HG03196 (cell line): ENCODE data around the gene ISL2.

ENCODE experiments used
- ATAC-seq: cut with Tn5 transposase; IDR thresholded peaks from one replicate; pipeline ENCODE4 v1.9.1; 2021; ENCODE audit not compliant: unreplicated experiment

The ISL2 gene

DNA sequence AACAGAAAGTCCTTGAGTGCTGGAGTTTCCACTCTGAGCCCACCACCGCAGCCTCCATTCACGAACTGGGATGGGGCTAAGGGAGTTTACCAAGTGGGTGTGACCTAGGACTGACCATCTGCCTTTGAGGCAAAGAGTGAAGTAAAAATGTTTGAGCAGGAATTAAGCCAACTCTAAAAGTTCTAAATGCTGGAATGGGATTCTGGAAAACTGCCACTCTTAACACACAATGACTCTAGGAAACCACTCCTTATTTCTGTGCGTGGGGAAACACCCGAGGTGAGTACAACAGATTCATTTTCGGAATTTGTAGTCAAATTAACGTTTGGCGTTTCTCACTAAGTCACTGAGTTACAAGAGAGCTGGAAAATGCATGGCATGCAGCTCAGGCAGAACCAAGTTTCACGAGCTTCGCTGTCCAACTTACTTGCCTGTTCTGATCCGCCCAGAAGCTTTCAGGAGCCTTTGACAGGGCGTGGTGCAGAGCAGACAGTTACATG lies 31.6 kb downstream of the ISL2 start:
- no peak for ATAC-seq

DNA sequence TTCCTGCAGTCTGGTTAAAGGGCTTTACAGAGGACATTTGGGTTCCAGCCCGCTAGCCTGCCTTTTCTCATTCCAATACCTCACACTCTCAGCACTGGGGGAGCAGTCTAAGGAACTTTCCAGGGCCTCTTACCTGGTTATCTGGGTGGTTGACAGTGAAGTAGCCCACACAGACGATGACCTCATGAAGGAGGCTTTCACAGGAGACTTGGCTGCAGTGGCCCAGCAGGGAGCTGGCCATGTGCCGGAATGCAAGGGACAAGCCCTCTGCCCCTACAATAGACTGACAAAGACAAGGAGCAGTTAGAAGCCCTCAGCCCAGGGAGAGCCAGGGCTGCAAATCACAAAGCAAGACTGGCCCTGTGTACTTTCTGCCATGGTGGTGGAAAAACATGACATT lies 39.5 kb downstream of the ISL2 start:
- ATAC-seq = no peak

DNA sequence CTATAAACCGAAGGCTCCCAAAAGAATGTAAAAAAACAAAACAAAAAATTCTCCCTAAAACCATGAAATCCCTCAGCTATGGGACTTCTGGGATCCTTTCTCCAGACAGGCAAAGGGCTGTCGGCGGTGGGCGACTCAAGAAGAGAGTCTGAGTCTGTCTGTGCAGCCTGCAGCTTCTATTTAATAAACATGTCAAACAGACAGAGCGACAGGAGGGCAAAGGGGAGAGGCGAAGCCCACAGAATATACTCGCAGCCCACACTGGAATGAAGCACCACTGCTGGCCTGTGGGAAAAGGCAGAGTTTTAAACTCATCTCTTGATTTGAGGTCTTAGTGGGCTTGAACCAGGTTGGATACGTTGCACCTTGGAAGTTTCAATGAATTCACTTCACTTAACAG lies 40.2 kb downstream of the ISL2 start:
- ATAC-seq = no peak

DNA sequence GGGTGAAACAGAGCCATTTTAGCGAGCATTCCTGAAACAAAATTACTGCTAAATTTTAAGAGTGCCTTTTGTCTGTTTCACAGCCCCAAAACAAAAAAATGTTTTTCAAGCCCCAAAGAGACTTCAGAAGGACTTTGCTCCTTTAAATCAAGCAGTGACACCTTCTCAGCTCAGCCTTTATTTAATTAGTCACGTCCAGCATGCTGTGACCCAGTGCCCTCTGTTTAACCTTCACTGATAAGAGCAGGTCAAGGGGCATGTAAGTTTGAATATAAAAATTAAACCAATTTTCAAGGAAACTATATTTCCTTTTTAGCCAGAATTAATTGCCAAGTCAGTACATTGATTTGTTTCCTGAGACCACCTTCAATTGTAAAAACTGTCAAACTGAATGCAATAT lies 40.6 kb downstream of the ISL2 start:
- no peak for ATAC-seq

DNA sequence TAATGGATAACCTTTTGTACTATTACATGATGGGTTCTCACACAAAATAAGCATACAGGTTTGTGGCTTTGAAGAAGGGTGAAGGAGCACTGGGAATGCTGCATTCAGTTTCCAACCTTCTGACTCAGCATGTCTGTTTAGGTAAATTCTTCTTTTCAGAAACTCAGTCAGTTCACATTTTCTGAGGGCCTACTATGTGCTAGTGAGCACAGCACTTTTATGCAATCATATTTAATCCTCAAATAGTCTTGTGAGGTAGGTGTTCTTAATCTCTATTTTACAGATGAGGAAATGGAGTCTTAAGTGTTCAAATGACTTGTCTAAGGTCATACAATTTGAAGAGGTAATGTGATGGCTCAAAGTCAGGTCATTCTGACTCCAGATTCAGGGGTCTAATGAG lies 41.2 kb downstream of the ISL2 start:
- no peak for ATAC-seq

DNA sequence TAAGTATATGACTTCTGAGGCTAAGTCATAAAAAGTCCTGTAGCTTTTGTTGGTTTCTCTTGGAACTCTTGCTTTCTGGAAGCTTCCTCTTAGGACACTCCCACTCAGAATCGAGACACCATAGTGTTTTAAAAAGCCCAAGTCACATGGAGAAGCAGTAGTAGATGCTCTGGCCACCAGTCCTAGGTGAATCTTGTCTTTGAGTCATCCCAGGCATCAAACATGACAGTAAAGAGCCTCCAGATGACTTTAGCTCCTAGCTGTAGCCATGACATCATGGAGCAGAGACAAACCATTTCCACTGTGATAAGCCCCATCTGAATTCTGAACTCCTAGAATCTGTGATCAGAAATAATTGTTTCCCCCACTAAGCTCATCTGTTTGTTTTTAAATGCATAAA lies 42.1 kb downstream of the ISL2 start:
- no peak for ATAC-seq

DNA sequence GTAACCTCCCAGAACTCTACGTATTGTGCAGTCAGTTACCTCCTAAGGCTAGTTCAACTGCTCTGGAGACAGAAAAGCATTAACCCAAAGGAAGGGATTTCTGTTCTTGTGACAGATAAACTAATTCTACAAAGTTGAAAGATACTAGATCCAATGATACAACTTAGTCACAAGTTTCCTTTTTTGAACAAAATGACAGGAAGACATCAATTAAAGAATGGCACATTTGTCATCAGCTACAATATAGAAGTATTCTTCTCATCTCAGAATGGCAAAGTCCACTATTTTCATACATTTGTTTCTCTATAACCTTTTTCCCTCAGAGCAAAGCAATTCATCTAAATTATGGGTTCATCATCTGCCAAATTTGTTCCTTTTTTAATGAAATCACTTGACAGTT lies 43.7 kb downstream of the ISL2 start:
- no peak for ATAC-seq

DNA sequence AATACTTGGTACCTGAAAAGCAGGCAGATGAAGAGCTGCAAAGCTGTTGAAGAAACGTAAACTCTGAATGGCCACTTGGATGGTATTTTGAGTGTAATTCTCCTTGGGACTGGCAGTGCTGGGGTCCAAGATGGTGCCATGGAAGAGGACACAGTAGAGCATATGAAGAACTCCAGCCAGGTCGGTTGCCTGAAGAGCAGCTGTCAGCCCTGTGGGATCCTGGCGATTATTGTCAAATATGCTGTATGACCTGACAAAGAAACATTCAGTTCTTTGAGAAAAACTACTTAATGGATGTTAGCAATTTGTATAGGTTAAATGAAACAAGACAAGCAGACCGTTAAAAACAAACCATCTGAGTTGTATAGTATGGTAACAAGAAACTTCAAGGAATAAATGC lies 44.8 kb downstream of the ISL2 start:
- no peak for ATAC-seq

DNA sequence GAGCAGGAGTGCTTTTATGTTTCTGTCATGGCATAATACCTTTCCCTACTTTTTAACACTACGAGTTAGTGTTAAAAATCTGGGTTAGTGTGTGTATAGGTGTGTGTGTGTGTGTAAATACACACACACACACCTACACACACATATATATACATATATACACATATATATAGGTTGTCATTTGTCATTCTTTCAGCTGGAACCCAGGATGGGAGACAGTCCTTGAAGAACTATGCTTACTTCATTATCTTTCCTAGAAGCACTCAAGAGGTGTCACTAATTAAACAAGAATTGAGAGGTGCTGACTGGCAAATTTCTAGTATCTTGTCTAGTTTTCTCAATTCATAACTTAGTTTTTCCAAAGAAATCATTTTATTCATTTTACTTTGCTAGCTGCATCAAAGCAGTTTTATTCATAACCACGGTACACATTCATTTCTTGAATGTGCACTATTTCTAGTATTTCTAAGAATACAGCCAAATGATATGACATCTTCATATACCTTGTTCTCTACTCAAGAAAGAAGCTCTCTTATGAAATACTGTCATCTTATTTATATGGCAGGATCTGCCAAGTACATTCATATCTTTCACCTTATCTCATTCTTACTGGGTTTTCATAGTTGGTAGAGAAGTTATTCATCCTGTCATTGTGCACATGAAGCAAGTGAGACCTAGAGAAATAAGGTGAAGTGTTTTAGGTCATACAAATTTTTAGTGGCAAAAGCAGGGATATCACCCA lies 46.6 kb downstream of the ISL2 start:
- ATAC-seq = no peak

DNA sequence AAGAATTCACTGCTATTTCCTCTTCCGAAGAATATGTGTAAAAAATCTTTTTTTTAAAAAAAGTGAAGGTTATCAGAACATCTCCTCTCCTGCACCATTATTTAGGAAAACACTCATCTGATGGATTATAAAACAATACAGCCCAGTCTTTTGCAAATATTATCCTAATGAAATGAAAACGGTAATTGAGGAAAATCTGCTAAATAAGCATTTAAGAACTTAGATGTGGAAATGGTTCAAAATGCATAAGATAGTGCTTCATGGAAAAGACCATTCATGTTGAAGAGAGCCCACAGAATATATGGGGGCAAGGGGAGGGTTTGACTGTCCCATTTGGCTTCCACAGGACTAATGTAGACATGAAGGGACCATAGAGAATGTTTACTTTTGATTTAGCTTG lies 47.8 kb downstream of the ISL2 start:
- ATAC-seq = no peak

DNA sequence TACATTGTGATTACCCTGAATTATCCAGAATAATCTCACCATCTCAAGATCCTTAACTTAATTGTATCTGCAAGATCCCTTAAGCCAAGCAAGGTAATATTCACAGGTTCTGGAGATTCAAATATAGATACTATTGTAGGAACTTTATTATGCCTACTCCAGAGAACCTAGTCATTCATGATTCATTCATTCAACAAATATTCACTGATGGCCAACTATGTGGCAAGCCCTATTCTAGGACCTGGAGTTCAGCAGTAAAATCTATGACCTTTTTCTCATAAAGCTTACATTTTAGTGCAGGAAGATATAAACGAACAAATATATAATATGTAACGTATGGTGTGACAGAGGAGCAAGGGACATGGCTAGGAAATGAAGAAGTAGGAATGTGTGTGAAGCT lies 49.6 kb downstream of the ISL2 start:
- no peak for ATAC-seq

DNA sequence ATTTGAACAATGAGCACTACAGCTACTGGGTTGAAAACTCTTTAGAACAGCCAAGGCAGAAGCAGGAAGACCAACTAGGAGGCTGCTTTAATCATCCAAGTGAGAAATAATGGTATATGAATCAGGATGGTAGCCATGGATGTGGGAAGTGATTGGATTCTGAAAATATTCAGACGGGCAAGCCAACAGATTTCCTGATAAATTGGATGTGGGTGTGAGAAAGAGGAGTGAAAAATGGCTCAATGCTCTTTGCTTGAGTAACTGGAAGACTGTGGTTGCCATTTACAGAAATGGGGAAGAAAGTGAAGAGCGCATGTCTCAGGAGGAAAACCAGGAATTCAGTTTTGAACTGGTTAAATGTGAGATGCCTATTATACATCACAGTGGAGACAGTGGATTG lies 50.4 kb downstream of the ISL2 start:
- ATAC-seq = no peak

DNA sequence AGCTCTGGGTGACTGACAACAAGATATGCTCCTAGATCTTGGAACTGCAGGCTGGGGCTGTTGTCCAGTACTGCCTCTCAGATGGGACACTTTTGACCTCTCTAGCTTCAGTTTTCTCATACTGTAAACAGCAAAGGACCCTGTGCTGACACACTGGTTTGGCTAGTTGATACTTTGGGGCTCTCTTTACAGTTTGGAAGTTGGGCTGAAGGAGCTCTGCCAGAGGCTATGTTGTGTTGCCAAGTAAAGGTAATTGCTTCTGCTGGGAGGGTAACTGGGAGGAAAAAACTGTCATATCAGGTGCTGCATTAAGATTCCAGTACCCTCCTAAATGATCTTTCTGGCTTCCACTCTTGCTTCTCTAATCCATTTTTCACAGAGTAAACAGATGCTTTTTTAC lies 54.0 kb downstream of the ISL2 start:
- ATAC-seq = no peak

DNA sequence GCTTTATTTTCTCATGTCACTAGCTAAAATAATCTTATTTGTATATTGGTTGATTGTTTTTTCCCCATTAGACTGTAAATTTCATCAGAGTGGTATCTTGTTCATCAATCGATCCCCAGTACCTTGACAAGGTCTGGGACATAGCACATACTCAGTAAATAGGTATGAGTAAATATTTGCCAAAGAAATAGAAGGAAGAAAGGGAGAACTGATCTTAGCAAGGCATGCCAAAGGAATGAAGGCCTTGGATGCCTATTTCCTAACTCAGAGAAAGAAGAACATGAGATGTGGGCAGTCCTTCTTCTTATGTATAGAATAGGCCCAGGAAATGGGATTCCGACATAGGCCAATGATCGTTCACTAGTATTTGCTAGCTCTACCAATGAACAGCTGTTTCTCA lies 54.7 kb downstream of the ISL2 start:
- no peak for ATAC-seq

DNA sequence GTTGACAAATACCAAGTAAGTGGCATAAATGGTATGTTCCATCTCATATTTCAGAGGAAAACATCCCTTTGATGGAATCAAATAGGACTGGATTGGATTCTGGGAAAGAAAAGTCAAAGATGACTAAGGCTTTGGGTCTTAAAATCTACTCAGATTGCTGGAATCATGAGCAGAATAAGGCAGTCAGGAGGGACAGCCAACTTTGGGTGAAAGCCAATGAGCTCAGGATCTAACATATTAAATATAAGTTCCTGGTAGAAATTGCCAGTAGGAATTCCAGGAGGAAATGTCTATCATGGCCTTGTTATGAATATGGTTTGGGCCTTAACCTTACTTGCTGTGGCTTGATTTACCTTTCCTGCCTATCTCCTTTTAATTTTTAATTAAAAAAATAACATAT lies 55.3 kb downstream of the ISL2 start:
- no peak for ATAC-seq
